Measurements from ENCODE around the gene BMP6. TPM values are rescaled to one million over a fixed set of nuclear protein-coding genes. Genes with fewer than 3 reads are reported as not detected.

The BMP6 gene
- total RNA-seq, 2 donors from 2014 or later, result 10.4 to 19.1 TPM

- Histone ChIP-seq H3K27ac (no peak overlapping the region), H3K9me3 (no peaks in the 10 kb centered on the region), H3K27me3 (no peaks in the 10 kb centered on the region), H3K36me3 (no peaks in the 10 kb centered on the region), H3K4me3 (no peak overlapping the region), H3K4me1 (peaks cover 0 to 9% of the 10 kb centered on the region in 2 donors)
- TF ChIP-seq CTCF (IDR thresholded peaks at IDR 0.05), result no peak
- DNase-seq (ENCODE audit: low spot score), result no peak
Observed at GRCh38 chr6:7805850-7806214, 79.9 kb downstream of the BMP6 start.

- H3K4me1 ChIP-seq, result peaks cover 0 to 9% of the 10 kb centered on the region in 2 donors
- H3K9me3 ChIP-seq, result no peaks in the 10 kb centered on the region
- no peaks in the 10 kb centered on the region for H3K27me3 ChIP-seq
- no peak for DNase-seq (ENCODE audit: low spot score)
- H3K36me3 ChIP-seq, result no peaks in the 10 kb centered on the region
- H3K27ac ChIP-seq, result no peak overlapping the region
- H3K4me3 ChIP-seq, result no peak overlapping the region
- TF ChIP-seq CTCF (IDR thresholded peaks at IDR 0.05), result no peak
Observed at GRCh38 chr6:7806711-7807110, 80.8 kb downstream of the BMP6 start.

- no peak overlapping the region for H3K27ac ChIP-seq
- no peaks in the 10 kb centered on the region for H3K36me3 ChIP-seq
- DNase-seq (ENCODE audit: low spot score), result no peak
- H3K4me1 ChIP-seq, result peaks cover 0 to 9% of the 10 kb centered on the region in 2 donors
- no peaks in the 10 kb centered on the region for H3K9me3 ChIP-seq
- H3K27me3 ChIP-seq, result no peaks in the 10 kb centered on the region
- no peak overlapping the region for H3K4me3 ChIP-seq
- no peak for TF ChIP-seq CTCF (IDR thresholded peaks at IDR 0.05)
Observed at GRCh38 chr6:7809346-7809745, 83.4 kb downstream of the BMP6 start.

GRCh38 chr6:7811441-7811840 is 85.5 kb downstream of the BMP6 start:
- no peak for DNase-seq (ENCODE audit: low spot score)
- Histone ChIP-seq H3K9me3 (no peaks in the 10 kb centered on the region), H3K27ac (no peak overlapping the region), H3K36me3 (no peaks in the 10 kb centered on the region), H3K4me3 (no peak overlapping the region), H3K27me3 (no peaks in the 10 kb centered on the region), H3K4me1 (no peaks in the 10 kb centered on the region)
- no peak for TF ChIP-seq CTCF (IDR thresholded peaks at IDR 0.05)

- Histone ChIP-seq H3K9me3 (no peaks in the 10 kb centered on the region), H3K27me3 (no peaks in the 10 kb centered on the region), H3K4me3 (no peak overlapping the region), H3K27ac (no peak overlapping the region), H3K36me3 (no peaks in the 10 kb centered on the region), H3K4me1 (no peaks in the 10 kb centered on the region)
- TF ChIP-seq CTCF (IDR thresholded peaks at IDR 0.05), result no peak
- no peak for DNase-seq (ENCODE audit: low spot score)
Observed at GRCh38 chr6:7812623-7813022, 86.7 kb downstream of the BMP6 start.

- Histone ChIP-seq H3K9me3 (no peaks in the 10 kb centered on the region), H3K36me3 (no peaks in the 10 kb centered on the region), H3K4me3 (no peak overlapping the region), H3K27ac (no peak overlapping the region), H3K4me1 (no peaks in the 10 kb centered on the region), H3K27me3 (no peaks in the 10 kb centered on the region)
- TF ChIP-seq CTCF (IDR thresholded peaks at IDR 0.05), result no peak
- no peak for DNase-seq (ENCODE audit: low spot score)
Observed at GRCh38 chr6:7813193-7813592, 87.3 kb downstream of the BMP6 start.
